ENCODE results near the gene OR6N2.

OR6N2 gene

GRCh38 chr1:158781104-158781503 is at the start of gene OR6N2:
Gene OR6N2, minus strand, starts transcription at chr1:158781204. Its CDS starts 3,569 bp downstream, at chr1:158777635.
- no peak for FAIRE-seq
- no peak for DNase-seq (ENCODE audit: extremely low spot score, insufficient read length, low read depth)

GRCh38 chr1:158830074-158830677 is 49.2 kb upstream of the OR6N2 start:
- no peak for DNase-seq (ENCODE audit: extremely low spot score, insufficient read length, low read depth)
- FAIRE-seq = peak; percentile 89

- DNase-seq (ENCODE audit: extremely low spot score, insufficient read length, low read depth) (no peak), FAIRE-seq (no peak)
These were observed 40.7 kb upstream of the OR6N2 start for GRCh38 chr1:158821723-158822122.

- DNase-seq (ENCODE audit: extremely low spot score, insufficient read length, low read depth) (no peak), FAIRE-seq (no peak)
These were observed 38.7 kb upstream of the OR6N2 start for GRCh38 chr1:158819461-158820443.

GRCh38 chr1:158818975-158819431 is 38.0 kb upstream of the OR6N2 start:
- DNase-seq (ENCODE audit: extremely low spot score, insufficient read length, low read depth) (no peak), FAIRE-seq (no peak)

- DNase-seq (ENCODE audit: extremely low spot score, insufficient read length, low read depth) (no peak), FAIRE-seq (no peak)
These were observed 37.6 kb upstream of the OR6N2 start for GRCh38 chr1:158818560-158818959.

- DNase-seq (ENCODE audit: extremely low spot score, insufficient read length, low read depth) = no peak
- FAIRE-seq = no peak
These were observed 34.0 kb upstream of the OR6N2 start for GRCh38 chr1:158814970-158815369.

GRCh38 chr1:158813164-158813563 is 32.2 kb upstream of the OR6N2 start:
- FAIRE-seq (no peak), DNase-seq (ENCODE audit: extremely low spot score, insufficient read length, low read depth) (no peak)

GRCh38 chr1:158812336-158812735 is 31.3 kb upstream of the OR6N2 start:
- no peak for DNase-seq (ENCODE audit: extremely low spot score, insufficient read length, low read depth)
- FAIRE-seq = no peak

GRCh38 chr1:158810311-158810710 is 29.3 kb upstream of the OR6N2 start:
- no peak for FAIRE-seq

GRCh38 chr1:158809862-158810261 is 28.9 kb upstream of the OR6N2 start:
- DNase-seq (ENCODE audit: extremely low spot score, insufficient read length, low read depth) (no peak), FAIRE-seq (no peak)

More at GRCh38 chr1:158810311-158810710, 29.3 kb upstream of the OR6N2 start:
- DNase-seq (ENCODE audit: extremely low spot score, insufficient read length, low read depth) = no peak

- no peak for FAIRE-seq
- DNase-seq (ENCODE audit: extremely low spot score, insufficient read length, low read depth) = no peak
These were observed 28.3 kb upstream of the OR6N2 start for GRCh38 chr1:158809256-158809655.

GRCh38 chr1:158806916-158807536 is 26.0 kb upstream of the OR6N2 start:
- FAIRE-seq (no peak), DNase-seq (ENCODE audit: extremely low spot score, insufficient read length, low read depth) (no peak)

GRCh38 chr1:158803678-158804077 is 22.7 kb upstream of the OR6N2 start:
- FAIRE-seq = no peak
- DNase-seq (ENCODE audit: extremely low spot score, insufficient read length, low read depth) = no peak

GRCh38 chr1:158801396-158801795 is 20.4 kb upstream of the OR6N2 start:
- DNase-seq (ENCODE audit: extremely low spot score, insufficient read length, low read depth) = no peak
- FAIRE-seq = no peak

GRCh38 chr1:158800526-158800925 is 19.5 kb upstream of the OR6N2 start:
- no peak for DNase-seq (ENCODE audit: extremely low spot score, insufficient read length, low read depth)
- no peak for FAIRE-seq

- FAIRE-seq = no peak
- no peak for DNase-seq (ENCODE audit: extremely low spot score, insufficient read length, low read depth)
These were observed 18.7 kb upstream of the OR6N2 start for GRCh38 chr1:158799689-158800088.

- DNase-seq (ENCODE audit: extremely low spot score, insufficient read length, low read depth) = no peak
These were observed 17.5 kb upstream of the OR6N2 start for GRCh38 chr1:158798531-158798930.

GRCh38 chr1:158794247-158794646 is 13.2 kb upstream of the OR6N2 start:
- FAIRE-seq (no peak), DNase-seq (ENCODE audit: extremely low spot score, insufficient read length, low read depth) (no peak)

More at GRCh38 chr1:158798531-158798930, 17.5 kb upstream of the OR6N2 start:
- FAIRE-seq = no peak

- FAIRE-seq (no peak), DNase-seq (ENCODE audit: extremely low spot score, insufficient read length, low read depth) (no peak)
These were observed 12.6 kb upstream of the OR6N2 start for GRCh38 chr1:158793604-158794003.

All from GM18507 (cell line).